ENCODE data around the gene PSD2. TPM values are rescaled to one million over a fixed set of nuclear protein-coding genes. Genes with fewer than 3 reads are reported as not detected.

The PSD2 gene
- total and polyA plus RNA-seq, 11 donors, result 0.04 to 0.11 (median 0.04) TPM; not detected in 8

GRCh38 chr5:139885172-139885856 is 89.7 kb downstream of the PSD2 start:
- no peak for TF ChIP-seq POLR2A (IDR thresholded peaks at IDR 0.05)
- TF ChIP-seq CTCF (IDR thresholded peaks at IDR 0.05), result no peak
- Histone ChIP-seq H3K4me1 (peaks cover 0 to 29% (median 9%) of the 10 kb centered on the region in 12 donors), H3K27ac (no peak overlapping the region), H3K36me3 (peaks cover 0 to 4% (median 0%) of the 10 kb centered on the region in 9 donors), H3K27me3 (no peaks in the 10 kb centered on the region), H3K9me3 (no peaks in the 10 kb centered on the region), H3K4me3 (no peak overlapping the region)
- ATAC-seq (no peak), DNase-seq (no peak)
- intact Hi-C loops (cut with DNase I), result no loop called here
- 86 to 88% (median 87%) methylated on average over 15 of the region's 15 CpGs for WGBS, 4 donors

GRCh38 chr5:139885857-139886208 is 90.2 kb downstream of the PSD2 start:
- Histone ChIP-seq H3K27ac (no peak overlapping the region), H3K4me1 (peaks cover 0 to 24% (median 5%) of the 10 kb centered on the region in 12 donors), H3K9me3 (no peaks in the 10 kb centered on the region), H3K4me3 (no peak overlapping the region), H3K36me3 (peaks cover 0 to 4% (median 0%) of the 10 kb centered on the region in 9 donors), H3K27me3 (no peaks in the 10 kb centered on the region)
- intact Hi-C loops (cut with DNase I), result no loop called here
- WGBS, 4 donors, result 94 to 99% (median 97%) methylated on average over 4 of the region's 4 CpGs
- TF ChIP-seq POLR2A (IDR thresholded peaks at IDR 0.05) (no peak), CTCF (IDR thresholded peaks at IDR 0.05) (no peak)
- no peak for DNase-seq
- ATAC-seq, result no peak

- intact Hi-C loops (cut with DNase I), result no loop called here
- ATAC-seq (no peak), DNase-seq (no peak)
- 73 to 95% (median 82%) methylated on average over 2 of the region's 2 CpGs for WGBS, 4 donors
- H3K27me3 ChIP-seq, result no peaks in the 10 kb centered on the region
- peaks cover 0 to 21% (median 4%) of the 10 kb centered on the region in 12 donors for H3K4me1 ChIP-seq
- TF ChIP-seq POLR2A (IDR thresholded peaks at IDR 0.05) (no peak), CTCF (IDR thresholded peaks at IDR 0.05) (no peak)
- H3K9me3 ChIP-seq, result no peaks in the 10 kb centered on the region
- H3K36me3 ChIP-seq, result peaks cover 0 to 4% (median 0%) of the 10 kb centered on the region in 9 donors
- H3K4me3 ChIP-seq, result no peak overlapping the region
- H3K27ac ChIP-seq, result no peak overlapping the region
Measured at GRCh38 chr5:139886213-139886612, 90.6 kb downstream of the PSD2 start.

GRCh38 chr5:139888370-139888769 is 92.8 kb downstream of the PSD2 start:
- H3K27me3 ChIP-seq, result no peaks in the 10 kb centered on the region
- intact Hi-C loops (cut with DNase I), result no loop called here
- DNase-seq (no peak), ATAC-seq (peak in 2 of 4 donors; percentile 21 to 37)
- WGBS, 4 donors, result 36 to 69% (median 59%) methylated on average over 4 of the region's 4 CpGs
- no peak overlapping the region for H3K27ac ChIP-seq
- peaks cover 0 to 4% (median 0%) of the 10 kb centered on the region in 9 donors for H3K36me3 ChIP-seq
- H3K4me3 ChIP-seq, result no peak overlapping the region
- no peaks in the 10 kb centered on the region for H3K9me3 ChIP-seq
- peaks cover 0 to 14% (median 2%) of the 10 kb centered on the region in 12 donors for H3K4me1 ChIP-seq
- TF ChIP-seq POLR2A (IDR thresholded peaks at IDR 0.05), result no peak
- no peak for TF ChIP-seq CTCF (IDR thresholded peaks at IDR 0.05)

All from heart left ventricle (tissue), 16 donors.